Neural cell (in vitro differentiated cells): Measurements from ENCODE around the gene ATF2. TPM values are rescaled to one million over a fixed set of nuclear protein-coding genes. Genes with fewer than 3 reads are reported as not detected.

ENCODE experiments used
- H2AFZ ChIP-seq: fragments of 200-600, 300-800 bp; sonication (generic), shearing (Covaris generic); 2 replicates; pipeline ENCODE4 v1.6.0; 2014; ENCODE audit warnings: low read depth, mild to moderate bottlenecking, antibody characterized with exemption, low read length, moderate library complexity
- H3F3A ChIP-seq: fragments of 200-600 bp; shearing (Covaris generic); 2 replicates; pipeline ENCODE4 v1.6.1; 2016; ENCODE audit warnings: mild to moderate bottlenecking, moderate library complexity, mixed read lengths, antibody characterized with exemption, low read length; ENCODE audit not compliant: insufficient read depth, poor library complexity, severe bottlenecking
- H3K27ac ChIP-seq: fragments of 200-600, 300-800 bp; sonication (generic), shearing (Covaris generic); 2 replicates; pipeline ENCODE4 v1.5.1; 2014; ENCODE audit warnings: mild to moderate bottlenecking, low read length, moderate library complexity
- H3K27me3 ChIP-seq: fragments of 300-800, 200-600 bp; sonication (generic), shearing (Covaris generic); 2 replicates; pipeline ENCODE4 v1.6.0; 2014; ENCODE audit warnings: mild to moderate bottlenecking, low read depth, low read length, moderate library complexity; ENCODE audit not compliant: insufficient read depth
- H3K36me3 ChIP-seq: fragments of 300-800, 200-600 bp; sonication (generic), shearing (Covaris generic); 2 replicates; pipeline ENCODE4 v1.5.1; 2014; ENCODE audit warnings: mild to moderate bottlenecking, antibody characterized with exemption, low read length, moderate library complexity; ENCODE audit not compliant: insufficient read depth
- H3K4me2 ChIP-seq: fragments of 300-800, 200-600 bp; sonication (generic), shearing (Covaris generic); 2 replicates; pipeline ENCODE4 v1.6.0; 2014; ENCODE audit warnings: mild to moderate bottlenecking, low read length
- H3K4me3 ChIP-seq: fragments of 300-800, 200-600 bp; sonication (generic), shearing (Covaris generic); 2 replicates; pipeline ENCODE4 v1.5.1; 2014; ENCODE audit warnings: mild to moderate bottlenecking, low read length, moderate library complexity
- H3K79me2 ChIP-seq: fragments of 200-600 bp; shearing (Covaris generic); replicated peaks from 2 replicates; pipeline ENCODE4 v1.6.0; 2014; ENCODE audit warnings: mild to moderate bottlenecking, low read length, moderate library complexity; ENCODE audit not compliant: insufficient read depth
- H3K9ac ChIP-seq: fragments of 300-800, 200-600 bp; sonication (generic), shearing (Covaris generic); 2 replicates; pipeline ENCODE4 v1.6.1; 2016; ENCODE audit warnings: mild to moderate bottlenecking, low read length, mixed read lengths
- H3K9me2 ChIP-seq: fragments of 200-600 bp; shearing (Covaris generic); 2 replicates; pipeline ENCODE4 v1.6.1; 2016; ENCODE audit warnings: mild to moderate bottlenecking, low read length, mixed read lengths; ENCODE audit not compliant: insufficient read depth
- H3K9me3 ChIP-seq: fragments of 200-600, 300-800 bp; sonication (generic), shearing (Covaris generic); 2 replicates; pipeline ENCODE4 v1.6.1; 2016; ENCODE audit warnings: mild to moderate bottlenecking, mixed run types, low read length, moderate library complexity, mixed read lengths
- H4K20me1 ChIP-seq: fragments of 200-600 bp; shearing (Covaris generic); 2 replicates; pipeline ENCODE4 v1.6.1; 2016; ENCODE audit warnings: mild to moderate bottlenecking, mixed run types; ENCODE audit not compliant: insufficient read depth
- EP300 ChIP-seq: fragments of 450-650 bp; conservative IDR thresholded peaks from 2 replicates; pipeline ENCODE4 v1.6.1; 2014; ENCODE audit warnings: antibody characterized with exemption, mild to moderate bottlenecking, moderate library complexity; ENCODE audit not compliant: poor library complexity, severe bottlenecking
- EZH2 ChIP-seq: fragments of 200-600, 300-800 bp; shearing (Covaris generic), sonication (generic); IDR thresholded peaks from 2 replicates; pipeline ENCODE4 v1.6.1; 2014; ENCODE audit warnings: antibody characterized with exemption, low read length, borderline replicate concordance, mild to moderate bottlenecking; ENCODE audit not compliant: insufficient read depth, poor library complexity, severe bottlenecking
- MXI1 ChIP-seq: fragments of 450-650 bp; conservative IDR thresholded peaks from 2 replicates; pipeline ENCODE4 v1.6.1; 2014; ENCODE audit warnings: antibody characterized with exemption, mild to moderate bottlenecking; ENCODE audit not compliant: poor library complexity, severe bottlenecking
- POLR2AphosphoS5 ChIP-seq: IDR thresholded peaks from 2 replicates; pipeline ENCODE4 v1.6.1; 2012
- RAD21 ChIP-seq: fragments of 450-650 bp; conservative IDR thresholded peaks from 2 replicates; pipeline ENCODE4 v1.6.1; 2014; ENCODE audit warnings: antibody characterized with exemption, mild to moderate bottlenecking, moderate library complexity
- SMC3 ChIP-seq: fragments of 450-650 bp; conservative IDR thresholded peaks from 2 replicates; pipeline ENCODE4 v1.6.1; 2014; ENCODE audit warnings: antibody characterized with exemption, mild to moderate bottlenecking, moderate library complexity; ENCODE audit not compliant: poor library complexity
- TAF1 ChIP-seq: IDR thresholded peaks from 2 replicates; pipeline ENCODE4 v1.6.1; 2012; ENCODE audit warnings: low read depth
- polyA plus RNA-seq: library from polyadenylated mRNA; depleted of rRNA; stranded (reverse); fragments of >200 nt; gene quantifications from 2 replicates; pipeline ENCODE4 v1.2.3, GENCODE V29; 2014
- TF ChIP-seq, protein P1 (sequence below): fragments of 450-650 bp; IDR thresholded peaks from 2 replicates; pipeline ENCODE4 v1.5.1; 2014; ENCODE audit warnings: antibody characterized with exemption, mild to moderate bottlenecking, moderate library complexity; ENCODE audit not compliant: poor library complexity, severe bottlenecking
- TF ChIP-seq, protein P2 (sequence below): IDR thresholded peaks from 2 replicates; pipeline ENCODE4 v1.6.1; 2012; ENCODE audit warnings: borderline replicate concordance

ATF2 gene
- polyA plus RNA-seq, 1 donor from 2014 or later = 93.4 TPM

DNA sequence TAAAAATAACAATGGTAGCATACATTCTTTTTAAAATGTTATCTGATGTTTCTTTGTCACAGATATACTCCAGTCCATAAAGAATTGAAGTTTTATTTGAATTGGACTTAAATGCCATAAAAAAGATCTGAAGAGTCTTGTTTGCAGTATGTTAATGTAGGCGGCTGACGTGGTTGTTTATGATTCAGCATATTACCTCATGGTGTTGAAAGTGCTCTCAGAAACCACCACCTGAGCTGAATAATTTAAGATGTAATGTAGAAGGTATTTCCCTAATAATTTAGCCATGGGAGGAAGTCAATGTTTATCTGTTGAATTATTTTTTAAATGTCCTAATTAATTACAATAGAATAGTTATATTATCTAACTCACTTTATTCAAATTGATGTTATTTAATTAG is 104.3 kb downstream of the ATF2 start:
- H2AFZ ChIP-seq = no peak overlapping the region
- no peaks in the 10 kb centered on the region for H4K20me1 ChIP-seq
- no peaks in the 10 kb centered on the region for H3K79me2 ChIP-seq
- H3K4me2 ChIP-seq = no peak overlapping the region
- no peaks in the 10 kb centered on the region for H3K27me3 ChIP-seq
- H3K27ac ChIP-seq = no peak overlapping the region
- TF ChIP-seq MXI1 = no peak
- TF ChIP-seq, protein P1, sequence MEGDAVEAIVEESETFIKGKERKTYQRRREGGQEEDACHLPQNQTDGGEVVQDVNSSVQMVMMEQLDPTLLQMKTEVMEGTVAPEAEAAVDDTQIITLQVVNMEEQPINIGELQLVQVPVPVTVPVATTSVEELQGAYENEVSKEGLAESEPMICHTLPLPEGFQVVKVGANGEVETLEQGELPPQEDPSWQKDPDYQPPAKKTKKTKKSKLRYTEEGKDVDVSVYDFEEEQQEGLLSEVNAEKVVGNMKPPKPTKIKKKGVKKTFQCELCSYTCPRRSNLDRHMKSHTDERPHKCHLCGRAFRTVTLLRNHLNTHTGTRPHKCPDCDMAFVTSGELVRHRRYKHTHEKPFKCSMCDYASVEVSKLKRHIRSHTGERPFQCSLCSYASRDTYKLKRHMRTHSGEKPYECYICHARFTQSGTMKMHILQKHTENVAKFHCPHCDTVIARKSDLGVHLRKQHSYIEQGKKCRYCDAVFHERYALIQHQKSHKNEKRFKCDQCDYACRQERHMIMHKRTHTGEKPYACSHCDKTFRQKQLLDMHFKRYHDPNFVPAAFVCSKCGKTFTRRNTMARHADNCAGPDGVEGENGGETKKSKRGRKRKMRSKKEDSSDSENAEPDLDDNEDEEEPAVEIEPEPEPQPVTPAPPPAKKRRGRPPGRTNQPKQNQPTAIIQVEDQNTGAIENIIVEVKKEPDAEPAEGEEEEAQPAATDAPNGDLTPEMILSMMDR = no peak
- TF ChIP-seq EP300 = no peak
- no peak for TF ChIP-seq RAD21
- TF ChIP-seq POLR2AphosphoS5 = no peak
- no peak for TF ChIP-seq TAF1
- no peak for TF ChIP-seq EZH2
- TF ChIP-seq SMC3 = no peak
- TF ChIP-seq, protein P2, sequence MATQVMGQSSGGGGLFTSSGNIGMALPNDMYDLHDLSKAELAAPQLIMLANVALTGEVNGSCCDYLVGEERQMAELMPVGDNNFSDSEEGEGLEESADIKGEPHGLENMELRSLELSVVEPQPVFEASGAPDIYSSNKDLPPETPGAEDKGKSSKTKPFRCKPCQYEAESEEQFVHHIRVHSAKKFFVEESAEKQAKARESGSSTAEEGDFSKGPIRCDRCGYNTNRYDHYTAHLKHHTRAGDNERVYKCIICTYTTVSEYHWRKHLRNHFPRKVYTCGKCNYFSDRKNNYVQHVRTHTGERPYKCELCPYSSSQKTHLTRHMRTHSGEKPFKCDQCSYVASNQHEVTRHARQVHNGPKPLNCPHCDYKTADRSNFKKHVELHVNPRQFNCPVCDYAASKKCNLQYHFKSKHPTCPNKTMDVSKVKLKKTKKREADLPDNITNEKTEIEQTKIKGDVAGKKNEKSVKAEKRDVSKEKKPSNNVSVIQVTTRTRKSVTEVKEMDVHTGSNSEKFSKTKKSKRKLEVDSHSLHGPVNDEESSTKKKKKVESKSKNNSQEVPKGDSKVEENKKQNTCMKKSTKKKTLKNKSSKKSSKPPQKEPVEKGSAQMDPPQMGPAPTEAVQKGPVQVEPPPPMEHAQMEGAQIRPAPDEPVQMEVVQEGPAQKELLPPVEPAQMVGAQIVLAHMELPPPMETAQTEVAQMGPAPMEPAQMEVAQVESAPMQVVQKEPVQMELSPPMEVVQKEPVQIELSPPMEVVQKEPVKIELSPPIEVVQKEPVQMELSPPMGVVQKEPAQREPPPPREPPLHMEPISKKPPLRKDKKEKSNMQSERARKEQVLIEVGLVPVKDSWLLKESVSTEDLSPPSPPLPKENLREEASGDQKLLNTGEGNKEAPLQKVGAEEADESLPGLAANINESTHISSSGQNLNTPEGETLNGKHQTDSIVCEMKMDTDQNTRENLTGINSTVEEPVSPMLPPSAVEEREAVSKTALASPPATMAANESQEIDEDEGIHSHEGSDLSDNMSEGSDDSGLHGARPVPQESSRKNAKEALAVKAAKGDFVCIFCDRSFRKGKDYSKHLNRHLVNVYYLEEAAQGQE = no peak
- H3K9me2 ChIP-seq = no peaks in the 10 kb centered on the region
- H3K4me3 ChIP-seq = no peak overlapping the region
- no peak overlapping the region for H3K9ac ChIP-seq
- no peaks in the 10 kb centered on the region for H3F3A ChIP-seq
- H3K9me3 ChIP-seq = no peaks in the 10 kb centered on the region
- no peaks in the 10 kb centered on the region for H3K36me3 ChIP-seq

DNA sequence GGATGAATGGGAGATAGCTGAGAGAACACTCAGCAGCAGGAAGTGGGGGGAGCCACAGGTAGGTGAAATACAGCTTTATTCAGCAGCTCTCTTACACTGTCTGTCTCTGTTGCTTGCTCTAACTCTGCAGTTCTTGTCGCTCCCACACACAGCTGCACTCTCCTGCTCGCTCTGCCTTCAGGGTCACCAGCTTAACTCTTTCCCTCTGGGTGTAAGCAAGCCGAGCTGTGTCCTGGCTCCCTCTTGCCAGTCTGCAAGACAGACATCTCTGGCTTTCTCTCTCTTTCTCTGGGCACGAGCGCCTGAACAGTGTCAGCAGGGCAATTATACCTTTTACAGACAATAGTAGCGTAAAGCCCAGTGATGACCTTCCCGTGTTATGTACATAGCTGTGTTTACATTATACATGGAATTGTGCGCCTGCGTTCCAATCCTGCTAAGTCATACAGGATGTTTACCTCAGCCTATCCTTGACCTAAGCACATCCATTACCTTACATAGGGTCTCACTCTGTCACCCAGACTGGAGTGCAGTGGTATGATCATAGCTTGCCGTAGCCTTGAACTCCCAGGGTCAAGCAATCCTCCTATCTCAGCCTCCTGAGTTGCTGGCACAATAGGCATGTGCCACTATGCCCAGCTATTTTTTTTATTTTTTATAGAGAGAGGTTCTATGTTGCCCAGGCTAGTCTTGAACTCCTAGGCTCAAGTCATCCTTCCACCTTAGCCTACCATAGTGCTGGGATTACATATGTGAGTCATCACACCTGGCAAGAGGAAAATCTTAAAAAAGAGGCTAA is 105.0 kb downstream of the ATF2 start:
- Histone ChIP-seq H3K27ac (no peak overlapping the region), H3K36me3 (no peaks in the 10 kb centered on the region), H2AFZ (no peak overlapping the region), H3K4me2 (no peak overlapping the region), H3K79me2 (no peaks in the 10 kb centered on the region), H3K27me3 (no peaks in the 10 kb centered on the region), H3K9ac (no peak overlapping the region), H3K9me2 (no peaks in the 10 kb centered on the region), H4K20me1 (no peaks in the 10 kb centered on the region), H3K4me3 (no peak overlapping the region), H3F3A (no peaks in the 10 kb centered on the region), H3K9me3 (no peaks in the 10 kb centered on the region)
- no peak for TF ChIP-seq RAD21
- no peak for TF ChIP-seq EP300
- TF ChIP-seq, protein P2 = no peak
